ENCODE results near the gene PDCL3. TPM values are rescaled to one million over a fixed set of nuclear protein-coding genes. Genes with fewer than 3 reads are reported as not detected.

The PDCL3 gene
- total RNA-seq, 2 donors from 2014 or later, result 40.3 to 46.1 TPM

DNA sequence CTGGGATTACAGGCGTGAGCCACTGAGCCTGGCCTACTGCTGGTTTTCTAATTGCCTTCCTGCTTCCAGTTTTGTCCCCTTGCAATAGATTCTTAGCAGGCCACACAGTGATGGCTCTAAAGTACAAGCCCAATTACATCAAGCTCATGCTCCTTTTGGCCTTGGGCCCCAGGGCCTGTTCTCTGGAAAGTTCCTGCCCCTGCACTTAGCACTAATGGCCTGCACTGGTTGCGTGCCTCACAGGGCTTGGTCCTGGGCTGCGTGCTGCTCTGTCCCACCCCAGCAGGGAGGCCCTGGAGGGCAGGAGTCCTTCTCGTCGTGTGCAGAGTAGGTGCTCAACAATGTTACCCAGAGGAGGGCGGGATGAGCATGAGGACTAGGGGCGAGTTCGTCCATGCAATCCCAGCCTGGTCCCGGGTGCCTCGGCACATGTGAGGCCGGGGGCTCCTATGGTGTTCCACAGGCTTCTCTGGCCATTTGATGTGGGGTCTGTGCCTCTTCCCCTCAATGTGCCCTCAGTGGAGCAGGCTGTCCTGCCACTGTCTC, 51.7 kb downstream of the PDCL3 start:
- Histone ChIP-seq H3K36me3 (ENCODE audit: control insufficient read depth, insufficient read depth, low read length) (no peaks in the 10 kb centered on the region), H3K4me3 (ENCODE audit: low read length) (no peak overlapping the region), H3K9me3 (ENCODE audit: control insufficient read depth, low read length) (no peaks in the 10 kb centered on the region), H3K4me1 (ENCODE audit: control insufficient read depth, insufficient read depth, low read length) (no peaks in the 10 kb centered on the region), H3K9ac (ENCODE audit: extremely low read depth, low read length, poor library complexity, severe bottlenecking) (no peak overlapping the region), H3K27me3 (ENCODE audit: control insufficient read depth, insufficient read depth, low read length, poor library complexity, severe bottlenecking) (no peaks in the 10 kb centered on the region), H3K27ac (ENCODE audit: low read depth, low read length) (no peak overlapping the region)
- Mint-ChIP-seq H3K27ac (no peak overlapping the region), H3K4me1 (no peaks in the 10 kb centered on the region), H3K27me3 (ENCODE audit: insufficient read depth) (peaks cover 3% of the 10 kb centered on the region), H3K36me3 (ENCODE audit: low read depth) (no peaks in the 10 kb centered on the region), H3K9me3 (no peaks in the 10 kb centered on the region), H3K4me3 (no peak overlapping the region)
- DNase-seq, result no peak
- no peak for TF ChIP-seq CTCF (conservative IDR thresholded peaks at IDR 0.05)
- WGBS, 2 experiments (ENCODE audit: insufficient coverage in 1 of 2, insufficient read length in 1 of 2), result 86 to 91% methylated on average over 4 to 11 of the region's 11 CpGs

DNA sequence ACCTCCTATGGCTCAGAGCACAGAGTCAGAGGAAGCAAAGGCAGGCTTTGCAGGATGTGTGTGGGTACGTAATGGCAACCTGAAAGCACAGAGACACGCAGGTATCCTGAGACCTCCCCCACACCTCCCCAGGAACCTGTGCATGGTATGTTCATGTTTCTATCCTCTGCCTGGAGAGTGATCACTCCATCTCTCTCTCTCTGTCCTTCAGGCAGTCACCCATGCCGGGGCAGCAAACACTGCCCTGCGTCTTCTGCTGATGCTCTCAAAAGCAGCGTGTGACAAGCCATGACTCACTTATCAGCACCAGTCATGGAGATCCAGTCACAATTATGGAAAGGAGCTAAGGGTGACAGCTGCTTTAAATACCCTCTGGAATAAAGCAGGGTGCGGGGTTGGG, 52.7 kb downstream of the PDCL3 start:
- no peak for TF ChIP-seq CTCF (conservative IDR thresholded peaks at IDR 0.05)
- H3K36me3 ChIP-seq (ENCODE audit: control insufficient read depth, insufficient read depth, low read length), result no peaks in the 10 kb centered on the region
- DNase-seq, result no peak
- no peaks in the 10 kb centered on the region for H3K4me1 ChIP-seq (ENCODE audit: control insufficient read depth, insufficient read depth, low read length)
- peaks cover 3% of the 10 kb centered on the region for H3K27me3 Mint-ChIP-seq (ENCODE audit: insufficient read depth)
- H3K4me3 ChIP-seq (ENCODE audit: low read length), result no peak overlapping the region
- H3K9ac ChIP-seq (ENCODE audit: extremely low read depth, low read length, poor library complexity, severe bottlenecking), result no peak overlapping the region
- peaks cover under 1% of the 10 kb centered on the region for H3K9me3 Mint-ChIP-seq
- H3K27ac ChIP-seq (ENCODE audit: low read depth, low read length), result no peak overlapping the region
- no peaks in the 10 kb centered on the region for H3K4me1 Mint-ChIP-seq
- no peak overlapping the region for H3K27ac Mint-ChIP-seq
- 72 to 91% methylated on average over 3 to 6 of the region's 6 CpGs for WGBS, 2 experiments (ENCODE audit: insufficient coverage in 1 of 2, insufficient read length in 1 of 2)
- no peak overlapping the region for H3K4me3 Mint-ChIP-seq
- no peaks in the 10 kb centered on the region for H3K36me3 Mint-ChIP-seq (ENCODE audit: low read depth)
- no peaks in the 10 kb centered on the region for H3K27me3 ChIP-seq (ENCODE audit: control insufficient read depth, insufficient read depth, low read length, poor library complexity, severe bottlenecking)
- no peaks in the 10 kb centered on the region for H3K9me3 ChIP-seq (ENCODE audit: control insufficient read depth, low read length)

GRCh38 chr2:100615886-100616285, 53.1 kb downstream of the PDCL3 start:
- H3K4me1 Mint-ChIP-seq, result no peaks in the 10 kb centered on the region
- no peaks in the 10 kb centered on the region for H3K36me3 ChIP-seq (ENCODE audit: control insufficient read depth, insufficient read depth, low read length)
- 73 to 100% methylated on average over 1 to 4 of the region's 4 CpGs for WGBS, 2 experiments (ENCODE audit: insufficient coverage in 1 of 2, insufficient read length in 1 of 2)
- no peaks in the 10 kb centered on the region for H3K4me1 ChIP-seq (ENCODE audit: control insufficient read depth, insufficient read depth, low read length)
- no peaks in the 10 kb centered on the region for H3K27me3 ChIP-seq (ENCODE audit: control insufficient read depth, insufficient read depth, low read length, poor library complexity, severe bottlenecking)
- no peak overlapping the region for H3K9ac ChIP-seq (ENCODE audit: extremely low read depth, low read length, poor library complexity, severe bottlenecking)
- no peak overlapping the region for H3K27ac ChIP-seq (ENCODE audit: low read depth, low read length)
- H3K4me3 ChIP-seq (ENCODE audit: low read length), result no peak overlapping the region
- no peak for TF ChIP-seq CTCF (conservative IDR thresholded peaks at IDR 0.05)
- H3K9me3 ChIP-seq (ENCODE audit: control insufficient read depth, low read length), result no peaks in the 10 kb centered on the region
- H3K27ac Mint-ChIP-seq, result no peak overlapping the region
- no peak for DNase-seq
- H3K4me3 Mint-ChIP-seq, result no peak overlapping the region
- peaks cover 3% of the 10 kb centered on the region for H3K27me3 Mint-ChIP-seq (ENCODE audit: insufficient read depth)
- H3K36me3 Mint-ChIP-seq (ENCODE audit: low read depth), result no peaks in the 10 kb centered on the region
- peaks cover 4% of the 10 kb centered on the region for H3K9me3 Mint-ChIP-seq

All from endodermal cell (in vitro differentiated cells).